GOT3 (cell line): Measurements from ENCODE around the gene ANKH.
"Not testable (repeated sequence)": the region's sequence is repeated elsewhere in the genome, so short reads cannot be mapped to it uniquely, and the experiment has no call there.

Source experiments
- DNase-seq: peaks from one replicate; lab custom pipeline; 2025; ENCODE audit warnings: mixed read lengths; lab: John Stamatoyannopoulos, UW

ANKH gene

DNA sequence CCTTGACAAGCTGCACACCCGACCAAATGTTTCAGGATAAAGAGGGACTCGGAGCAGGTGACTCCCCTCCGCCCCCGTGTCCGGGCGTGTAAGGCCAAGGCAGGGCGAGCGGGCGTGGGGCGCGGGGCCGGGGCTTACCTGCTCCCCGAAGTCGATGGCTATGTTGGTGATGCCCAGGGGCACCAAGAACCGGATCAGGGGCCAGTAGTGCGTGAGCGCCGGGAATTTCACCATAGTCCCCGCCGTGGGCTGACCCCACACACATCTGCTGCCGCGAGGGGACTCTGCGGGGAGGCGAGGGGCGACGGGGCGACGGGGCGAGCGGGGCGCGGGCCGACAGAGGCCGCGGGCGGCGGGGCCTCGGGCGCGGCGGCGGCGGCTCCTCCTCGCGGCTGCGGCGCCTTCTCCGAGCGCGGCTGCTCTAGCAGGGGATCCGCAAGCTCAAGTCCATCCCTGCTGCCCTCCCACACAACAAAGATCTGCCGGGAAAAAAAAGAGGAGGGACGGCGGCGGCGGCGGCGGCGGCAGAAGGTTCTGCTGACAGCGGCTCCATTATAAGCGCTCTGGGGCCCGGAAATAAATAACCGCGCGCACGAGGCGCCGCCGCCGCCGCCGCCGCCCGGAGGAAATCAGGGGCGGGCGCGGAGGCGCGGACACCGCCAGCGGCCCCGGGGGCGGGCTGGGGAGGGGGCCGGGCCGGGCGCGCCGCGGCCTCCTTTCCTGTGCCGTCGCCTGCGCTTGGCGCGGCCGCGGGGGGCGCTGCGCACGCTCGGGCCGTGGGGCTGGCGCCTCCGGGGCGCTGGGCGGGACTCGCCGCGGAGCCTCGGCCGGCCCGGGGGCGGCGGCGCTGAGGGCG is at the start of gene ANKH:
Gene ANKH, minus strand, starts transcription at position 565 of the 856 bp plus-strand sequence. Its CDS starts 331 bp downstream, at position 234.
- DNase-seq, result peak; percentile 55

DNA sequence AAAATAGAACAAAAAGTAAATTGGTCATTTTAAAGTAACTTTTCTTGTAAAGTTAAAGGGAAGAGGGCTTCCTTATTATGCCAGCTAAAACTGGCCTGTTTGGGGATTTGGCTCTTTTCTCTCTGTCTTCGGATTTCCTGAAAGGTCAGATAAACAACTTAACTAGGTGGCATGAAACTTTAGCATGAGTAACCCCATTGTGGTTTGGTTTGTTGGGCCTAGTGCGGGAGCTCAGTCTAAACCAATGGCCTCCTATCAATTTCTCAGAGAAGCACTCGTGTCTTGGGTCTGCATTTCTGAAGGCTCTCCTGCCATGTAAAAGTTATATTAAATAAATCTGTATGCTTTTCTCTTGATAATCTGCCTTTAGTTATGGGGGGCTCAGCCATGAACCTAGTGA is 48.5 kb upstream of the ANKH start:
- no peak for DNase-seq

DNA sequence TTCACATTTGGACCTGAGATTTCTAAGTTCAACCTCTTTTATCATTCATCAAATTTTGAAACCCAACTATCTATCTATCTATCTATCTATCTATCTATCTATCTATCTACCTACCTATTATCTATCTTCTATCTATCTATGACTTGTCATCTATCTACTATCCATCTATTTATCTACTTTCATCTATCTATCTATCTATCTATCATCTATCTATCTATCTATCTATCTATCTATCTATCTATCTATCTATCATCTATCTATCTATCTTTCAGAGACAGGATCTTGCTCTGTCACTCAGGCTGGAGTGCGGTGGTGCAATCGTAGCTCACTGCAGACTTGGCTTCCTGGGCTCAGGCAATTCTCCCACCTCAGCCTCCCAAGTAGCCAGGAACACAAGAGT is 47.5 kb upstream of the ANKH start:
- DNase-seq, result not testable (repeated sequence)

- no peak for DNase-seq
Measured at GRCh38 chr5:14917719-14918118, 46.1 kb upstream of the ANKH start.

GRCh38 chr5:14915291-14915952 is 43.8 kb upstream of the ANKH start:
- no peak for DNase-seq

GRCh38 chr5:14914623-14915260 is 43.2 kb upstream of the ANKH start:
- no peak for DNase-seq

DNA sequence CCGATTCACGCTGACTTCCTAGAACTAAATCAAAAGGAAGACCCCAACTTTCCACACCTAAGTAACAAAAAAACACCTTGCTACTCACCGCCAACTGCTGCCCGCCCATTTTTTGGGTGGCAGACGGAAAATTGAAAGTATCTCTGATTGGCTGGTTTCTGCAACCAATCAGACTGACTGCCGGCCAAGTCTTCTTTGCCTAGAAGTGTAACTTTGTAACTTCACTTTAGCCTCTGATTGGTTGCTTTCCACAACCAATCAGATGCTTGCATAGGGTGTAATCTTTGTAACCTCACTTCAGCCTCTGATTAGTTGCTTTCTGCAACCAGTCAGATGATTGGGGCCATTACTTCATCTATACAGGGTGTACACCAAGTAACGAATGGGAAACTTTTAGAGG is 42.6 kb upstream of the ANKH start:
- DNase-seq, result no peak

- no peak for DNase-seq
Measured at GRCh38 chr5:14913096-14913495, 41.5 kb upstream of the ANKH start.

- no peak for DNase-seq
Measured at GRCh38 chr5:14912206-14912605, 40.6 kb upstream of the ANKH start.

- no peak for DNase-seq
Measured at GRCh38 chr5:14909369-14909768, 37.8 kb upstream of the ANKH start.

GRCh38 chr5:14908172-14908571 is 36.6 kb upstream of the ANKH start:
- DNase-seq, result no peak

DNA sequence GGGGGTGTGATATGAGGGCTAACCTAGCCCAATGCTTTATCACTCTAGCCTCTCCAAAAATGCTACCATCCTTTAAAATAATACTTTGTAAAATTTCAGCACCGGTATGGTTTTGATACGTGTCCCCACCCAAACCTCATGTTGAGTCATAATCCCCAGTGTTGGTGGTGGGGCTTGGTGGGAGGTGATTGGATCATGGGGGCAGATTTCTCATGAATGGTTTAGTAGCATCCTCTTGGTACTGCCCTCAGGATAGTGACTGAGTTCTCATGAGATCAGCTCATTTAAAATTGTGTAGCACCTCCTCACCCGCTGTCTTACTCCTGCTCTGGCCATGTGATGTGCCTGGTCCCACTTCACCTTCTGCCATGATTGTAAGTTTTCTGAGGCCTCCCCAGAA is 35.0 kb upstream of the ANKH start:
- no peak for DNase-seq

DNA sequence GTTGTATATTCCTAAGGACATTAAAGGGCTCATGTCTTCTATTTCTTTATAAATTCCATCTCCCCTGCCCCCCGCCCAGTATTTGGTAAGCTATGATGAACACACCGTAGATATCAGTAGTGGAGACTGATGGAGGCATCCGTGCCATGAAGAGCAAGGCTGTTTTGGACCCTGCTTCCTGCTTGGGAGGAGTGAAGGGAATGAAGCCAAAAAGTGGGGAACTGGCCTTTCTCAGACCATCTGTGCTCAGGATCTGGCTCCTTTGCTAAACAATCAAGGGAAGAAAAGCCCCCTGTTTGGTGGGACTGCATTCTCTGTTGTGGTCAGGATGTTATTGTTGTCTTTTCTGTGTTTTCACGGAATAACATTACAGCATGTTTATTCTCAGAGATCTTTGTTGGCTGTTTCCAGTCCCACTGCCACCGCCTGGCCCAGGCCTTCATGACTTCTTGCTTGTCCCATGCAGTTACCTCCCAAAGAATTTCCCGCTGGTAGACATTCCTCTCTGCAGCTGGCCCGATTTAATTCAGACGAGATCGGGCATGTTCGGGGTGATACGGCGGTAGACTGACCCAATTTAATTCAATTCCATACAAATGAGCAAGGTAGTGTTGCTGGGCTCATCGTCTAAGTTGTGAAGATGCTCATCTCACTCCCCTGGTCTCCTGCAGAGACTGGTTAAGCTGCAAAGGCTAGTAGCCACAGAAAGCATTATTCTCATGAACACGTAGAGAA is 31.4 kb upstream of the ANKH start:
- no peak for DNase-seq

- DNase-seq, result no peak
Measured at GRCh38 chr5:14901462-14902051, 30.0 kb upstream of the ANKH start.

DNA sequence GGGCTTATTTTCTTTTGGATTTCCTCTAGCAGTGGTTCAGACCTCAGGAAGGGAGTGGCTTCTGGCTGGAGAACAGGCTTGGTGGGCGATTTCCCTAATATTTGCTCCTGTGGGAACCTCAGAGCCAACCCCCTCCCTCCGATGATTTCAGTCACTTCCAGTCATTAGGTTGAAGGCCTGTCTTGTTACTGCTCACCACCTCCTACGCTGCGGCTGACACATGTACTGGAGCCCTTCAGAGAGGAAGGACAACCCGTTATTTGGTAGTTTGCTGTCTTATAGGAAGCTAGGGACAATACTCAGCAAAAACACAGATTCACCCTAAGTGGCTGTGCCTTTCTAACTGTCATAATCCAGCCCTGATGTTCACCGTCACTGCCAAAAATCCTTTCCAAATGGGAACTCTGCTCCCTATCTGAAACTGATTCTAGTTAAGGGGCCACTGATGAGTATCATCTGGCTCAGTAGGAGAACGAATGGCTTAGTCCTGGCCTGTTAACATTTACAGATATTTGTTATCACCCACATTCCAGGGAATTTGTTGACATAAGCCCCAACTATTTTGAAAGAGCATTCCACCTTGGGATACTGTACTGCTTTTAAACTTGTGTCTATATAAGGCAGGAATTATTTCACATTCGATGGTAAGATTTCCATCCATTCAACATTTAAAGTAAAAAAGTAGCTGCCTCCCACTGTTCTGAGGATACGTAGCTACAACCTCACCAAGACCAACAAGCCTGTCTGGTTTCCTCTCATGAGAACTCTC is 29.3 kb upstream of the ANKH start:
- DNase-seq, result no peak

DNA sequence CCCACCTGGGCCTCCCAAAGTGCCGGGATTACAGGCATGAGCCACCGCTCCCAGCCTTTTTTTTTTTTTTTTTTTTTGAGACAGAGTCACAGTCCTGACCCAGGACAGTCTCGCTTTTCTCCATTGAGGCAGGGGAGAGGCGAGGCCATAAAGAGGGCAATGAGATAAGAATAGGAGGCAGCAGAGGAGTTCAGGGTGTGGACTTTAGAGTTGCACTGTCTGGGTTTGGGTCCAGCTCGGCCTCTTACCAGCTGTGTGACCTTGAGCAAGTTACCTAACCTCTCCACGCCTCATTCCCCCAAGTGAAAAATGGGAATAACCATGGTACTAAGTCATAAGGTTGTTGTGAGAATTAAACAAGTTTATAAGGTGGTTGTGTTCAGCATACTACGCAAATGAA is 24.6 kb upstream of the ANKH start:
- no peak for DNase-seq

DNA sequence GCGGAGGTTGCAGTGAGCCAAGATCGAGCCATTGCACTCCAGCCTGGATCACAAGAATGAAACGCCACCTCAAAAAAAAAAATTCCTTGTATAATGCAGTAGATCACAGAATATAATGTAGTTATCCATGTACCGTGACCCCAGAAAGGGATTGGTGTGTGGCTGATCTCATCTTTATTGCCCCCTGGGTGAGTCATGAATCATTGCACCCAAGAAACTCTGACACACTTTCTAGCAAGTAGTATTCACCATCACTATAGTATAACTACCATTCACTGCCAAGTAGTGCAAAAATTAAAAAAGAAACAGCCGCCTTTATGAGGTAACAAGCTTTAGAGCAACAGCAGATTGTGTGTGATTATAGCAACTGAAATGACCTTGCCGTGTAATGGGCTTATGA is 23.7 kb upstream of the ANKH start:
- DNase-seq, result no peak

DNA sequence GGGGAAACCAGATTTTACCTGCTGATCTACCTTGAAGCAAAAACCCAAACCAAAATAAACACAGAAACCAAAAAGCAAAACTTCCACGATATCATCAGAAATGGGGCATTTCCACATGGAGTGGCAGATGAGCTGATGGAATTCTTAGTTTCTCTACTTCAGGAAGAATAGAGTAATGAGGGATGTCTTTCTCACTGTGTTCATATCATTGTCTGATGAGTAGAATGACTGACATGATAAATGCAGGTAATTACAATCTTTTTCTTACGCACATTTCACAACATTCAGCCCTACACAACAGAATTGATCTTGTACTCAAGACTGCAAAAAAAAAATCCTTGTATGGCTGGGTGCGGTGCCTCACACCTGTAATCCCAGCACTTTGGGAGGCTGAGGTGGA is 23.2 kb upstream of the ANKH start:
- no peak for DNase-seq

DNA sequence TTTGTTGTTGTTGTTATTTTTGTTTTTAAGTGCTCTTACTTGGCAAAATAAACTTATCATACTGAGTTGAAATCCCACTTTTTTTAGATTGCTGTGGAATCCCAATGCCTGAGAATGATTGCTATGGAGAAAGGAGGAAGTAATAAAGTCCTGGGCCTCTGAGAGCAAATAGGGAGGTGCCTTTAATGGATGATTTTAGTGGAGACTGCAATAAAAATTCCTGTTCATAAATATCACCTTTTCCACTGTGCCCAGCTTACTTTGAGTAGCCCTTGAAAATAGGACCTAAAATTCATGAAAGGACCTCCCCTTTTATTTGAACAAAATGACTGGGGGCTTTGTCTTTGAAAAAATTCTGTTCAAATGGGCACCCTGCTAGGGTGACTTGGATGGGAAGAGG is 21.8 kb upstream of the ANKH start:
- no peak for DNase-seq

GRCh38 chr5:14890846-14891245 is 19.3 kb upstream of the ANKH start:
- no peak for DNase-seq

DNA sequence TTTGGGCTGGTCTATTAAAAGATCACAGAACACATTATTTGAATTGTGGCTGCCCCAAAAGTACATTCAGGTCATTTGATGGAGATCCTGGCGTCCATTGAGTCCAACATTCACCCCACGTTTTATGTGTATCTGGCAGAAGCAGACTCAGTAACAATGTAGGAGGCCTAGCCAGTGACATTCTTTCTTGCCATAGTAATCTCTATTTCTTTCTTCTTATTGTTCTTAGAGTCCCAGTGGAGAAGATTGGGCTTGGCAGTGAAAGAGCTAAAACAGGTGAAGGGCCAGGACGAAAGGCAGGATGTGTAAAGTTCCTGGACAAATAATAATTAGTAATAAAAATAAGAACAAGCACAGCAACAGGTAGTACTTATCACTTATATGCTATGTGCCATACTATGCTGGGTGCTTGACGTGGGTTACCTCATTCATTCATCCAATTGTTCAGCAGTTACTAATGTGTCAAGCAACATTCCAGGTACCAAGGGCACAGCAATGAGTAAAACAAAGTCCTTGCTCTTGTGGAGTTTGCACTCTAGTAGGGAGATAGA is 12.6 kb upstream of the ANKH start:
- no peak for DNase-seq
